HEK293 (cell line): ENCODE measurements around the gene XIAP.
A peak's percentile ranks its signal among the peaks of the same experiment; 100 is the strongest.

Source experiments
- BCL6B ChIP-seq: fragments of 450-650 bp; formaldehyde crosslinking; IDR thresholded peaks from 2 replicates; pipeline ENCODE4 v1.5.1; 2017; ENCODE audit warnings: missing biosample characterization, missing genetic modification characterization
- CTCF ChIP-seq: fragments of 450-650 bp; formaldehyde crosslinking; IDR thresholded peaks from 2 replicates; pipeline ENCODE4 v1.5.1; 2016; ENCODE audit warnings: missing biosample characterization, missing genetic modification characterization
- HOXC10 ChIP-seq: sonication (generic); formaldehyde crosslinking; IDR thresholded peaks from 2 replicates; pipeline ENCODE4 v1.8.1; 2023; ENCODE audit warnings: mild to moderate bottlenecking, missing genetic modification reagents
- IKZF3 ChIP-seq: fragments of 450-650 bp; IDR thresholded peaks from 2 replicates; pipeline ENCODE4 v1.5.0; 2018; ENCODE audit warnings: missing biosample characterization, mild to moderate bottlenecking, missing genetic modification characterization, moderate library complexity
- PATZ1 ChIP-seq: fragments of 450-650 bp; formaldehyde crosslinking; IDR thresholded peaks from 2 replicates; pipeline ENCODE4 v1.5.1; 2016; ENCODE audit warnings: missing biosample characterization, missing genetic modification characterization
- SP2 ChIP-seq: fragments of 450-650 bp; formaldehyde crosslinking; IDR thresholded peaks from 2 replicates; pipeline ENCODE4 v1.5.1; 2016; ENCODE audit warnings: missing biosample characterization, missing genetic modification characterization
- SP3 ChIP-seq: fragments of 450-650 bp; formaldehyde crosslinking; IDR thresholded peaks from 2 replicates; pipeline ENCODE4 v1.5.1; 2016; ENCODE audit warnings: missing biosample characterization, missing genetic modification characterization
- WT1 ChIP-seq: fragments of 450-650 bp; formaldehyde crosslinking; IDR thresholded peaks from 2 replicates; pipeline ENCODE4 v1.5.1; 2016; ENCODE audit warnings: missing biosample characterization, missing genetic modification characterization
- ZBTB11 ChIP-seq: fragments of 450-650 bp; formaldehyde crosslinking; conservative IDR thresholded peaks from 2 replicates; pipeline ENCODE4 v1.5.1; 2016; ENCODE audit warnings: low read depth, missing biosample characterization, missing genetic modification characterization
- ZBTB7A ChIP-seq: fragments of 450-650 bp; formaldehyde crosslinking; IDR thresholded peaks from 2 replicates; pipeline ENCODE4 v1.5.1; 2016; ENCODE audit warnings: low read depth, missing biosample characterization, missing genetic modification characterization
- ZNF10 ChIP-seq: fragments of 450-650 bp; formaldehyde crosslinking; IDR thresholded peaks from 2 replicates; pipeline ENCODE4 v1.5.1; 2017; ENCODE audit warnings: missing biosample characterization, missing genetic modification characterization
- ZNF121 ChIP-seq: fragments of 450-650 bp; formaldehyde crosslinking; IDR thresholded peaks from 2 replicates; pipeline ENCODE4 v1.5.1; 2016; ENCODE audit warnings: missing biosample characterization, missing genetic modification characterization
- ZNF138 ChIP-seq: fragments of 450-650 bp; formaldehyde crosslinking; IDR thresholded peaks from 2 replicates; pipeline ENCODE4 v1.5.1; 2016; ENCODE audit warnings: missing biosample characterization, missing genetic modification characterization, borderline replicate concordance
- ZNF248 ChIP-seq: fragments of 450-650 bp; formaldehyde crosslinking; IDR thresholded peaks from 2 replicates; pipeline ENCODE4 v1.5.1; 2017; ENCODE audit warnings: missing biosample characterization, missing genetic modification characterization
- ZNF449 ChIP-seq: fragments of 450-650 bp; formaldehyde crosslinking; IDR thresholded peaks from 2 replicates; pipeline ENCODE4 v1.5.1; 2017; ENCODE audit warnings: missing biosample characterization, mild to moderate bottlenecking, missing genetic modification characterization, moderate library complexity
- ZNF510 ChIP-seq: fragments of 450-650 bp; formaldehyde crosslinking; IDR thresholded peaks from 2 replicates; pipeline ENCODE4 v1.5.1; 2018; ENCODE audit warnings: mild to moderate bottlenecking, missing genetic modification characterization, missing biosample characterization; ENCODE audit not compliant: insufficient replicate concordance
- ZNF513 ChIP-seq: fragments of 450-650 bp; IDR thresholded peaks from 2 replicates; pipeline ENCODE4 v1.5.1; 2018; ENCODE audit warnings: missing biosample characterization, missing genetic modification characterization
- ZNF558 ChIP-seq: fragments of 450-650 bp; formaldehyde crosslinking; IDR thresholded peaks from 2 replicates; pipeline ENCODE4 v1.5.1; 2016; ENCODE audit warnings: missing biosample characterization, missing genetic modification characterization
- ZNF624 ChIP-seq: fragments of 450-650 bp; formaldehyde crosslinking; IDR thresholded peaks from 2 replicates; pipeline ENCODE4 v1.5.1; 2017; ENCODE audit warnings: missing biosample characterization, missing genetic modification characterization
- ZNF660 ChIP-seq: fragments of 450-650 bp; IDR thresholded peaks from 2 replicates; pipeline ENCODE4 v1.5.1; 2018; ENCODE audit warnings: missing biosample characterization, mild to moderate bottlenecking, missing genetic modification characterization
- ZNF701 ChIP-seq: fragments of 450-650 bp; formaldehyde crosslinking; IDR thresholded peaks from 2 replicates; pipeline ENCODE4 v1.5.1; 2016; ENCODE audit warnings: missing biosample characterization, missing genetic modification characterization
- ZNF707 ChIP-seq: fragments of 450-650 bp; formaldehyde crosslinking; IDR thresholded peaks from 2 replicates; pipeline ENCODE4 v1.5.1; 2016; ENCODE audit warnings: missing biosample characterization, missing genetic modification characterization
- ZNF768 ChIP-seq: fragments of 450-650 bp; formaldehyde crosslinking; IDR thresholded peaks from 2 replicates; pipeline ENCODE4 v1.5.1; 2018; ENCODE audit warnings: missing biosample characterization, mild to moderate bottlenecking, missing genetic modification characterization
- ZNF777 ChIP-seq: fragments of 450-650 bp; formaldehyde crosslinking; IDR thresholded peaks from 2 replicates; pipeline ENCODE4 v1.5.1; 2017; ENCODE audit warnings: missing biosample characterization, missing genetic modification characterization, borderline replicate concordance
- ZNF830 ChIP-seq: fragments of 450-650 bp; IDR thresholded peaks from 2 replicates; pipeline ENCODE4 v1.5.0; 2018; ENCODE audit warnings: missing biosample characterization, missing genetic modification characterization, low read depth, mild to moderate bottlenecking, moderate library complexity
- ZSCAN30 ChIP-seq: fragments of 450-650 bp; IDR thresholded peaks from 2 replicates; pipeline ENCODE4 v1.5.1; 2018; ENCODE audit warnings: missing biosample characterization, mild to moderate bottlenecking, missing genetic modification characterization, moderate library complexity
- ZSCAN5A ChIP-seq: fragments of 450-650 bp; formaldehyde crosslinking; IDR thresholded peaks from 2 replicates; pipeline ENCODE4 v1.5.1; 2016; ENCODE audit warnings: missing biosample characterization, missing genetic modification characterization

Gene XIAP

GRCh38 chrX:123962794-123963373 is 103.0 kb downstream of the XIAP start (continued):
- TF ChIP-seq ZNF513 (tag by site-specific recombination) (no peak), ZNF768 (tag by site-specific recombination) (no peak), PATZ1 (tag by site-specific recombination) (peak; percentile 99), BCL6B (no peak), ZSCAN30 (no peak; the same call in 1 of the 2 replicates), ZNF624 (tag by site-specific recombination) (no peak), ZNF830 (no peak), ZNF701 (tag by site-specific recombination) (no peak), ZNF121 (tag by site-specific recombination) (no peak), ZNF660 (tag by site-specific recombination) (peak; percentile 52), IKZF3 (tag by site-specific recombination) (peak; percentile 76), ZSCAN5A (tag by site-specific recombination) (no peak), ZNF707 (tag by site-specific recombination) (no peak), ZNF449 (tag by site-specific recombination) (no peak), ZNF777 (tag by site-specific recombination) (no peak), ZBTB7A (tag by site-specific recombination) (no peak), ZNF10 (no peak), ZBTB11 (no peak), HOXC10 (CRISPR knock-in tag) (no peak), WT1 (tag by site-specific recombination) (peak; percentile 15; the same call in 1 of the 2 replicates), ZNF248 (tag by site-specific recombination) (no peak), SP3 (tag by site-specific recombination) (peak; percentile 26), ZNF138 (no peak), CTCF (tag by site-specific recombination) (peak; percentile 20; the same call in 1 of the 2 replicates), ZNF558 (tag by site-specific recombination) (no peak), SP2 (tag by site-specific recombination) (peak; percentile 71), ZNF510 (tag by site-specific recombination) (no peak)
